H1 (cell line): ENCODE data around the gene TMEM187. TPM values are rescaled to one million over a fixed set of nuclear protein-coding genes. Genes with fewer than 3 reads are reported as not detected.

ENCODE experiments used
- EP300 ChIP-seq, 2 experiments: IDR thresholded peaks; 1 replicate in 1 of 2; 2 replicates in 1 of 2; pipeline ENCODE4 v1.6.1; 2011 to 2012; ENCODE audit warnings: low read depth in 2 of 2, low read length in 2 of 2, mild to moderate bottlenecking in 2 of 2, borderline replicate concordance in 1 of 2, inconsistent platforms in 1 of 2, moderate library complexity in 1 of 2
- JUND ChIP-seq: IDR thresholded peaks from 2 replicates; pipeline ENCODE4 v1.6.1; 2011; ENCODE audit warnings: mild to moderate bottlenecking, improper control_type of control experiment, low read length
- RXRA ChIP-seq: IDR thresholded peaks from 2 replicates; pipeline ENCODE4 v1.6.1; 2011; ENCODE audit warnings: low read depth, mild to moderate bottlenecking, low read length, moderate library complexity; ENCODE audit not compliant: insufficient read depth
- polyA plus RNA-seq, 7 experiments: library from polyadenylated mRNA; depleted of rRNA in 3 of 7; stranded (reverse) in 5 of 7; unstranded in 2 of 7; fragments of >200 nt in 5 of 7; fragments of 200-250 nt in 2 of 7; gene quantifications; 1 replicate in 5 of 7; 2 replicates in 1 of 7; 4 replicates in 1 of 7; pipeline versions ENCODE4 v1.2.1 to v1.2.3, GENCODE V29; 2011 to 2013; ENCODE audit warnings: missing spikeins in 2 of 7, mixed read lengths in 2 of 7
- total RNA-seq: library from RNA; stranded (reverse); fragmentation: NEBNext Ultra II Directional; extraction: Animal tissue kit (Norgen Biotek cat#: 25700); gene quantifications from 2 replicates; pipeline ENCODE4 v1.2.1, GENCODE V29; 2021

The TMEM187 gene
- total and polyA plus RNA-seq, 2 of the 8 experiments (the other 6 are each of a cell fraction or from before 2014, with no cell fraction given) = 5.0 to 14.5 TPM

DNA sequence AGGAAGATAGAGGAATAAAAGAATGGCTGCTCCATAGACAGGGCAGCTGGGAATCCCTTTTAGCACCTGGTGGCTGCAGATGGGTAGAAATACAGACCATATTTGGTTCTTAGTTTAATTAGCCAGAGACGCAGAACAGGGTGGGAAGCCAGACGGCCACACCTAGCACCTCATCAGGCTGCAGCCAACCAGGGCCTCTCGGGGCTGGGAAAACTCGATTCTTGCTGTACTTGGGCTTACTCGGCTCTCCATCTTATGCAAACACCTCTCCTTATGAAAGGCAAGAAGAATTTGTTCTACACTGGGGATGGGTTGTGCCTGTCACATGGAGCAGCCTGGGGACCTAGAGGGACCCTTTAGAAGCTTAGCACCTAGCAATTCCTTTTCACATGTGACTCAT, 27.5 kb downstream of the TMEM187 start (continued):
- TF ChIP-seq RXRA (no peak), EP300 (IDR thresholded peaks at IDR 0.05; ENCODE audit: borderline replicate concordance in 1 of 2, low read depth in 2 of 2, low read length in 2 of 2) (no peak), JUND (no peak)
